ENCODE results near the gene P2RY8. TPM values are rescaled to one million over a fixed set of nuclear protein-coding genes. Genes with fewer than 3 reads are reported as not detected.
"Not testable (repeated sequence)": the region's sequence is repeated elsewhere in the genome, so short reads cannot be mapped to it uniquely, and the experiment has no call there.

Gene P2RY8
- total RNA-seq = 10 to 100 TPM; 24.7 to 25.5 TPM

DNA sequence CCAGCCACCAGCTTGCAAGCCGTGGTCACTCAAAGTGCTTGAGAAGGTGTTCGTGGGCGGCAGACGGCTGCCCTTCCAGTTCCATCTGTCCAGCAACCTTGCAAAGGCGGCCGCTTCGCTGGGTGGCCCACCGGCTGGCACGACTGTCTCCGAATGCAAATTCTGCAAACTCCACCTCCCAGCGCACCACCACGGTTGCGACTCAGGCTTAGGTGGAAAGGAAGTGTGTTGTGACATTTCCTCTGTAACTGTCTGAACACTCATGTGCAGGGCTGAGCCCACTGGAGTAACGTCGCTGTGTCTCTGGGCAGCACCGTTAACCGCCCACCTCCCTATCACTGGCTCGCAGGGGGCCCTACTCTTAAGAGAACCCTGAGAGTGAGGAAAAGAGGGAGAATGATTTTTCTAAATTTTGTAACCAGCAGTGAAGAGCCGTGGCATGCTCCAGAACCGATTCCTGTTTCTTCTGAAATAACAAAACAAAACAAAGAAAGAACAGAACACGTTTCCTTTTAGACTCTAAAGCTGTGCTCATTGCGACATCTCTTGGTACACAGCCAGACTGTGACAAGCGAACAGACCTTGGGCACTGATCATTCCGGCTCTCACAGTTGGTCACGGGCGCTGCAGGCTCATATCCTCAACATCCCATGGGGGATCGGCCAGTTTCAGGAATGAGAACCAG is at the start of gene P2RY8:
TSS of gene P2RY8 (minus strand) at position 155 of the 685 bp plus-strand sequence. CDS start 70,627 bp downstream, outside the sequence.
- CTCF ChIA-PET = no interaction called here
- POLR2A ChIA-PET = no interaction called here

DNA sequence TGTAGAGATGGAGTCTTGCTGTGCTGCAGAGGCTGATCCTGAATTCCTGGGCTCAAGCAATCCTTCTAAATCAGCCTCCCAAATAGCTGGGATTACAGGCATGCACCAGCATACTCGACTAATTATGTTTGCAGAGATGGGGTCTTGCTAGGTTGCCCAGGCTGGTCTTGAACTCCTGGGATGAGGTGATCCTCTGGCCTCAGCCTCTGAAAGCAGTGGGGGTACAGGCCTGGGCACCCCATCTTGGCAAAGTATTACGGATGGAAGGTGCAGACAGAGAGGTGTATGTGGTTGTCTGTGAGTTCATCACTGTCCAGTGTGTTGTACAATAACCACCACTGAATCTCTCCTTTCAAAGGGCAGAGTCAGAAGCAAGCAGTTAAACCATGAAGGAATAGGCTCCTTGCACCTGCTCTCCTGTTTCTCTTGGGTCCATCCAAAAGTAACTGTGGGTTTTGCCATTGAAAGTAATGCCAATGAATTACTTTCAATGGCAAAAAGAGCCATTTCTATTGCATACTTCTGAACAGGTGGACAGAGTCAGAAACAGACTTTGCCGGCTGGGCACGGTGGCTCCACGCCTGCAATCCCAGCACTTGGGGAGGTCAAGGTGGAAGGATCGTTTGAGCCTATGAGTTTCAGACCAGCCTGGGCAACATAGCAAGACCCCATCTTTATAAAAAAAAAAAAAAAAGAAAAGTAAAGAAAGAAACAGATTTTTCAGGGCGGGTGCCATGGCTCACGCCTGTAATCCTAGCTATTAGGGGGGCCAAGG is 47.4 kb upstream of the P2RY8 start:
- CTCF ChIA-PET = no interaction called here
- POLR2A ChIA-PET = no interaction called here

- ChIA-PET CTCF (no interaction called here), POLR2A (no interaction called here)
These were observed 45.9 kb upstream of the P2RY8 start for GRCh38 chrX:1582686-1583437.

- CTCF ChIA-PET = no interaction called here
These were observed 44.1 kb upstream of the P2RY8 start for GRCh38 chrX:1581132-1581531.

DNA sequence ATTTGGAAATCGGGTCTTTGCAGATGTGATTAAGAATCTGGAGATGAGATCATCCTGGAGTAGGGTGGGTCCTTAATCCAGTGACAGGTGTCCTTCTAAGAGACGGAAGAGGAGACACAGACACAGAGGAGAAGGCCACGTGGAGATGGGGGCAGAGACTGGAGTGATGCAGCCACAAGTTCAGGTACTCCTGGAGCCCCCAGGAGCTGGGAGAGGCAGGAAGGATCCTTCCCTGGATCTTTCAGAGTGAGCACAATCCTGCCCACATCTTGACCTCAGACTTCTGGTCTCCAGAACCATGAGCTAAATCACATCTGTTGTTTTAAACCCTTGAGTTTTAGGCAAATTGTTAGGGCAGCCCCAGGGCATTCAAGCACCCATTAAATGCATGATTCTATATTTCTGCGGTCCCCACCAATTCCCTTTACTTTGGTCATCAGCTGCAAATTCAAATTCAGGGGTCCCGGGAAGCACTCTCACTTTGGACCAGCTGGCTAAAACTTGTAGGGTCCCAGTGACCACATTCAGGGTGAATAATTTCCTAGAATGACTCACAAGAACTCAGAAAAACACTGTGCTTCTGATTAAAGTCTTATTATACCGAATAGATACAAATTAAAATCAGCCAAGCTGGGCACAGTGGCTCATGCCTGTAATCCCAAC is 41.7 kb upstream of the P2RY8 start:
- ChIA-PET CTCF (no interaction called here), POLR2A (no interaction called here)

More at GRCh38 chrX:1581132-1581531, 44.1 kb upstream of the P2RY8 start:
- POLR2A ChIA-PET = no interaction called here

- ChIA-PET CTCF (no interaction called here), POLR2A (no interaction called here)
These were observed 40.9 kb upstream of the P2RY8 start for GRCh38 chrX:1577845-1578244.

GRCh38 chrX:1576201-1576992 is 39.4 kb upstream of the P2RY8 start:
- POLR2A ChIA-PET = no interaction called here
- CTCF ChIA-PET = no interaction called here

- CTCF ChIA-PET, POLR2A ChIA-PET: not testable (repeated sequence)
These were observed 37.2 kb upstream of the P2RY8 start for GRCh38 chrX:1574181-1574580.

DNA sequence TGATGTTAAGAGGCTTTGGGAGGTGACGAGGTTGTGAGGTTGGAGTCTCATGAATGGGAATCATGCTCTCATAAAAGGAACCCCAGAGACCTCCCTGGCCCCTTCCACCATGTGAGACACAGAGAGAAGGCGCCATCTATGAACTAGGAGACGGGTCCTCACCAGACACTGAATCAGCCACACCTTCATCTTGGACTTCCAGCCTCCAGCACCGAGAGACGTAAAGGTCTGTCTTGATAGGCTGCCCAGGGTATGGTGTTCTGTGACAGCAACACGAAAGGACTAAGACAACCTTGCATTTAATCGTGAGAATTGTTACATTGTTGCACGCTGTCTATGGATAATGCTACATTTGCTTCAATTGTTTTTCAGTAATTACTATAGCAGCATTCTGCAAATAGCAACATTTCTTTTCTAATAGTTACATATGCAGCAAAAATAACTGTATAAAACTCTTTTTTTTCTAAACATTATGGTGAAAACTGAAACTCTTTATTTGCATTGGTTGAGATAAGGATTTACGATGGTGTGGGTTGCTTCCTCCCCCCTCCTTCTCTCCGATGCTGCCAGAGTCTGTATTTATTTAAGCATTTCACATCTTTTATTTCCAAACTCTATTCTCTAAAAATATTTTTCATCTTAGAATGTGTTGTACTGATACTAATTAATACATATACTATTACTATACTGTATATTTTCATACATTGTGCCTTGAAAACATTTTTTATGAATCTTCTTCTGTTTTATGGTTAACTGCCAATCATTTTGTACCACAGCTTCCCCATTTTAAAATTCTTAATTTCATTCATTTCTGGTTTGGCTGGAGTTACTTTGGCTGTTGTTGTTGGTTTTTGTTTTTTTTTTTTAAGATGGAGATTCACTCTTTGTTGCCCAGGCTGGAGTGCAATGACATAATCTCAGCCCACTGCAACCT is 28.0 kb upstream of the P2RY8 start:
- POLR2A ChIA-PET = no interaction called here
- CTCF ChIA-PET = no interaction called here

GRCh38 chrX:1564077-1564476 is 27.1 kb upstream of the P2RY8 start:
- CTCF ChIA-PET, POLR2A ChIA-PET: not testable (repeated sequence)

- CTCF ChIA-PET = no interaction called here
- POLR2A ChIA-PET = no interaction called here
These were observed 24.2 kb upstream of the P2RY8 start for GRCh38 chrX:1561164-1561563.

- POLR2A ChIA-PET = no interaction called here
- CTCF ChIA-PET = no interaction called here
These were observed 21.9 kb upstream of the P2RY8 start for GRCh38 chrX:1558761-1559468.

GRCh38 chrX:1557442-1557841 is 20.5 kb upstream of the P2RY8 start:
- POLR2A ChIA-PET, CTCF ChIA-PET: not testable (repeated sequence)

DNA sequence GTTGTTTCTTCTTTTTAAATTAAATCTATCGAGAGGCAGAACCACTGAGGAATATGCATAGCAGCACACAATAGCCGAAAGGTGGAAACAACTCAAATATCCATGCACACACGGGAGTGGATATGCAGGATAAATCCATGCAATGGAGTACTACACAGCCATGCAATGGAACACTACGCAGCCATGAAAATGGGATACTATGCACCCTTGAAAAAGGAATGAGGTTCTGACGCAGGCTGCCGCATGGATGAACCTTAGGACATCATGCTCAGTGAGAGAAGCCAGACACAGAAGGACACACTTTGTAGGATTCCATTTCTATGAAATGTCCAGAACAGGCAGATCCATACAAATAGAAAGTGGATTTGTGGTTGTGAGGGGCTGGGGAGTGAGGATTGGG is 18.4 kb upstream of the P2RY8 start:
- POLR2A ChIA-PET = no interaction called here
- CTCF ChIA-PET = no interaction called here

DNA sequence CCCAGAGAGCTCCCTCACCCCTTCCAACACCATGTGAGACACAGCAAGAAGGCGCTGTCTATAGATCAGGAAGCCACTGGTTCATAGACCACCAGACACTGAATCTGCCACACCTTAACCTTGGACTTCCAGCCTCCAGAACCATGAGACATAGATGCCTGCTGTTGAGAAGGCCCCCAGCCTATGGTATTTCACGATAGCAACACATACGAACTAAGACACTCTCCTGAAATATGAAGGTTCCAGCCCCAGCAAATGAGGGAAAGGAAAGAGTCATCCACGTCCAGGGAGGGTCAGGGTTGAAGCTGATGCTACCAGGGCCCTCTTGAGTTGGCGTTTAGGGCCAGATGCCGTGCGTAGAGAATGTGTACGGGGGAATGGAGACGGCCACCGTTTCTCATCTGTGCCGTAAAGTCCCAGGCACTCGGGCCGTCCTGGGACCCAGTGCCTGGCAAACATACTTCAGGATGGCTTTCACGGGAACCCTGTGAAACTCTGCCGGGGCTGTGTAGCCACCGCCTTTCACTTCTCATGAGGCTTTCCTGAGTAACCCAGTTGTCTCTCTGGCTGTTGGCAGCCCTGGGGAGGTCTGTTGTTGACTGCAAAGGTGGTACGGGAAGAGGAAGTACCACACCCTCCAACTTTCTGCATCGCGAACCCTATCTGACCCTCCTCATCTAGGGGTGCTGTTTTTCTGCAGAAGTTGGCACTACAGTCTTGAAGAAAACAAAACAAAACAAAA is 17.7 kb upstream of the P2RY8 start:
- ChIA-PET CTCF (no interaction called here), POLR2A (no interaction called here)

DNA sequence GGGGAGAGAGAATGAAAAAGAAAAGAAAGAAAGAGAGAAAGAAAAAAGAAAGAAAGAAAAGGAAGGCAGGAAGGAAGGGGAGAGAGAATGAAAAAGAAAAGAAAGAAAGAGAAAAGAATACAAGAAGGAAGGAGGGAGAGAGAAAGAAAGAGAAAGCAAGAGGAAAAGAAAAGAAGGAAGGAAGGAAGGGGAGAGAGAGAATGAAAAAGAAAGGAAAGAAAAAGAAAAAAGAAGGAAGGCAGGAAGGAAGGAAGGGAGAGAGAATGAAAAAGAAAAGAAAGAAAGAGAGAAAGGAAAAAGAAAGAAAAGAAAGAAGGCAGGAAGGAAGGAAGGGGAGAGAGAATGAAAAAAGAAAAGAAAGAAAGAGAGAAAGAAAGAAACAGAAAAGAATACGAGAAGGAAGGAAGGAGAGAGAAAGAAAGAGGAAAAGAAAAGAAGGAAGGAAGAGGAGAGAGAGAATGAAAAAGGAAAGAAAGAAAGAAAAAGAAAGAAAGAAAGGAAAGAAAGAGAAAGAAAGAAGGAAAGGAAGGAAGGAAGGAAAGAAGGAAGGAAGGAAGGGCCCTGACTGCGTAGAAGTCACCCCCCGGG is 15.1 kb upstream of the P2RY8 start:
- CTCF ChIA-PET = no interaction called here
- POLR2A ChIA-PET = no interaction called here

GRCh38 chrX:1546691-1547251 is 9.8 kb upstream of the P2RY8 start:
- ChIA-PET POLR2A (no interaction called here), CTCF (no interaction called here)
